Endothelial cell (in vitro differentiated cells): ENCODE data around the gene NANOS1. TPM values are rescaled to one million over a fixed set of nuclear protein-coding genes. Genes with fewer than 3 reads are reported as not detected.
A peak's percentile ranks its signal among the peaks of the same experiment; 100 is the strongest.

Source experiments
- DNase-seq: peaks from one replicate; pipeline ENCODE4 v3.0.0; 2021; ENCODE audit warnings: low spot score
- H3K27ac Mint-ChIP-seq: one replicate; pipeline ENCODE4 v1.8.0; 2021; ENCODE audit warnings: mixed read lengths, inconsistent platforms; ENCODE audit not compliant: unreplicated experiment
- H3K27me3 Mint-ChIP-seq: one replicate; pipeline ENCODE4 v1.8.0; 2021; ENCODE audit warnings: mild to moderate bottlenecking, moderate library complexity, mixed read lengths, inconsistent platforms; ENCODE audit not compliant: unreplicated experiment
- H3K36me3 Mint-ChIP-seq: one replicate; pipeline ENCODE4 v1.8.0; 2021; ENCODE audit warnings: mild to moderate bottlenecking, low read depth, mixed read lengths, inconsistent platforms; ENCODE audit not compliant: unreplicated experiment
- H3K4me1 Mint-ChIP-seq: one replicate; pipeline ENCODE4 v1.8.0; 2021; ENCODE audit warnings: mild to moderate bottlenecking, mixed read lengths, inconsistent platforms; ENCODE audit not compliant: unreplicated experiment
- H3K4me3 Mint-ChIP-seq: one replicate; pipeline ENCODE4 v1.8.0; 2021; ENCODE audit warnings: mild to moderate bottlenecking, mixed read lengths, inconsistent platforms; ENCODE audit not compliant: unreplicated experiment
- H3K9me3 Mint-ChIP-seq: one replicate; pipeline ENCODE4 v1.8.0; 2021; ENCODE audit warnings: mixed read lengths, inconsistent platforms; ENCODE audit not compliant: unreplicated experiment
- total RNA-seq: library from RNA; stranded (reverse); fragmentation: NEBNext Ultra II Directional; extraction: Animal tissue kit (Norgen Biotek cat#: 25700); gene quantifications from one replicate; pipeline ENCODE4 v1.2.1, GENCODE V29; 2021; ENCODE audit not compliant: unreplicated experiment
- TF ChIP-seq, protein P1 (sequence below): fragments of 200-600 bp; sonication (generic); IDR thresholded peaks from one replicate; pipeline ENCODE4 v1.5.0; 2021; ENCODE audit warnings: antibody characterized with exemption; ENCODE audit not compliant: unreplicated experiment

NANOS1 gene
- total RNA-seq, 1 donor from 2014 or later = 1.2 TPM

DNA sequence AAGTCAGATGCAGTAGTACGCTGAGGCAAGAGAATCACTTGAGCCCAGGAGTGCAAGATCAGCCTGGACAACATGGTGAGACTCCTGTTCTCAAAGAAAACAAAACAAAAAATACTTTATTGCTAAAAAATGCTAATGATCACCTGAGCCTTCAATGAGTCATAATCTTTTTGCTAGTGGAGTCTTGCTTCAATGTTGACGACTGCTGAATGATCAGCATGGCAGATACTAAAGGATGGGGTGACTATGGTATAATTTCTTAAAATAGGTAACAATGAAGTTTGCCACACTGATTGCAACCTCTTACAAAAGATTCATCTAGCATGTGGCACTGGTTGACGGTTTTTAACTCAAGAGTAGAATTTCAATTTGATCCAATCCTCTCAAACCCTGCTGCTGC is 22.3 kb downstream of the NANOS1 start:
- Mint-ChIP-seq H3K36me3 (peaks cover 46% of the 10 kb centered on the region), H3K27me3 (no peaks in the 10 kb centered on the region), H3K4me3 (no peak overlapping the region), H3K27ac (no peak overlapping the region), H3K9me3 (no peaks in the 10 kb centered on the region), H3K4me1 (no peaks in the 10 kb centered on the region)
- DNase-seq = no peak
- TF ChIP-seq, protein P1, sequence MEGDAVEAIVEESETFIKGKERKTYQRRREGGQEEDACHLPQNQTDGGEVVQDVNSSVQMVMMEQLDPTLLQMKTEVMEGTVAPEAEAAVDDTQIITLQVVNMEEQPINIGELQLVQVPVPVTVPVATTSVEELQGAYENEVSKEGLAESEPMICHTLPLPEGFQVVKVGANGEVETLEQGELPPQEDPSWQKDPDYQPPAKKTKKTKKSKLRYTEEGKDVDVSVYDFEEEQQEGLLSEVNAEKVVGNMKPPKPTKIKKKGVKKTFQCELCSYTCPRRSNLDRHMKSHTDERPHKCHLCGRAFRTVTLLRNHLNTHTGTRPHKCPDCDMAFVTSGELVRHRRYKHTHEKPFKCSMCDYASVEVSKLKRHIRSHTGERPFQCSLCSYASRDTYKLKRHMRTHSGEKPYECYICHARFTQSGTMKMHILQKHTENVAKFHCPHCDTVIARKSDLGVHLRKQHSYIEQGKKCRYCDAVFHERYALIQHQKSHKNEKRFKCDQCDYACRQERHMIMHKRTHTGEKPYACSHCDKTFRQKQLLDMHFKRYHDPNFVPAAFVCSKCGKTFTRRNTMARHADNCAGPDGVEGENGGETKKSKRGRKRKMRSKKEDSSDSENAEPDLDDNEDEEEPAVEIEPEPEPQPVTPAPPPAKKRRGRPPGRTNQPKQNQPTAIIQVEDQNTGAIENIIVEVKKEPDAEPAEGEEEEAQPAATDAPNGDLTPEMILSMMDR = no peak

DNA sequence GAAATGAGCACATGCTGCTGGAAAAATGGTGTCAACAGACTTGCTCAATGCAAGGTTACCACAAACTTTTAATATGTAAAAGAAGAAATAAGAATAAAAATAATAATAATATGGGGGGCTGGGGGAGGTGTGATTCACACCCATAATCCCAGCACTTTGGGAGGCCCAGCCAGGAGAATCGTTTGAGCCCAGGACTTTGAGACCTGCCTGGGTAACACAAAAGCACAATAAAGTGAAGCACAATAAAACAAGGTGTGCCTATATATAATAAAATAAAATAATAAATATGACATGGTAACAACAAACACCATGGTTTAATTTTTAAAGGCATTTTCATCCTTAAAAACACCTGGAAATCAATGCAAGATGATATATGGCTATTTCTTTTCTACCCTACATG is 26.0 kb downstream of the NANOS1 start:
- H3K27ac Mint-ChIP-seq = no peak overlapping the region
- H3K4me3 Mint-ChIP-seq = no peak overlapping the region
- peaks cover 42% of the 10 kb centered on the region for H3K36me3 Mint-ChIP-seq
- TF ChIP-seq, protein P1 = no peak
- DNase-seq = no peak
- no peaks in the 10 kb centered on the region for H3K4me1 Mint-ChIP-seq
- H3K27me3 Mint-ChIP-seq = no peaks in the 10 kb centered on the region
- no peaks in the 10 kb centered on the region for H3K9me3 Mint-ChIP-seq

DNA sequence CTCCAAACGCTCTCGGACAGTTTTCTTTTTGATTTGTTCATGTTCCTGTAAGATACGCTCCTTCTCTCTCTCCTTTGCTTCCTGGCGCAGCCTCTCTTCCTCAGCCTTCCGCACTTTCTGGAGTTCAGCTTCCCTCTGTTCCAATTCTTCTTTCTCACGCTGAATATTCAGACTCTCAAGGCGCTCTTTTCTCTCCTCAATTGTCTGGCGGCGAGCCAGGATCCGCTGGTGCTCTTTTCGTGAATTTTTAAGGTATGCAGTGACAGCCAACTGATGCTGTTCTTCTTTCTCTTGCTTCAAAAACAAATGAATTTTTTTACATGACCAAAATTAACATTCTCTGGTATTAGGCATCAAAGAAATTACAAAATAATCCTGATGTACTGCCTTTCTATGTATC is 28.5 kb downstream of the NANOS1 start:
- Mint-ChIP-seq H3K4me1 (no peaks in the 10 kb centered on the region), H3K4me3 (peak overlapping the region; percentile 28), H3K27ac (no peak overlapping the region), H3K27me3 (no peaks in the 10 kb centered on the region), H3K9me3 (no peaks in the 10 kb centered on the region), H3K36me3 (peaks cover 35% of the 10 kb centered on the region)
- TF ChIP-seq, protein P1 = no peak
- DNase-seq = no peak

DNA sequence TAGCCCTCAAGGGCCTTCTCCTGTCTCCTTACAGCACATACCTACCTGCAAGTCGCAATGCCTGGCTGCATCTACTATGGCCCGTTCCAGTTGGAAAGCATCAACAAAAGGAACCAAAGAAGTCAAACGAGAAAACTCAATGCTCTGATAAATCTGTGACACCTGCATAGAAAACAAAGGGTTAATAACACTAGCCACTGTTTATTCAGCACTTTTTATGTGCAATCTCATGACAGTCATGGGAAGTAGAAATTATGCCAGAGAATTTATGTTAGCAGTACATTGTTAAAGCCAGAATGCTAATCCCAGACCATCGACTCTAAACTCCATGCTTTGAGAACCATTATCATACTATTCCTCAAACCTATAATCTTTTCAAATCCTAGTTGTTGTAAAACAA is 30.0 kb downstream of the NANOS1 start:
- TF ChIP-seq, protein P1 = no peak
- Mint-ChIP-seq H3K4me1 (no peaks in the 10 kb centered on the region), H3K36me3 (peaks cover 41% of the 10 kb centered on the region), H3K4me3 (no peak overlapping the region), H3K9me3 (no peaks in the 10 kb centered on the region), H3K27ac (peak overlapping the region; percentile 38), H3K27me3 (no peaks in the 10 kb centered on the region)
- no peak for DNase-seq

DNA sequence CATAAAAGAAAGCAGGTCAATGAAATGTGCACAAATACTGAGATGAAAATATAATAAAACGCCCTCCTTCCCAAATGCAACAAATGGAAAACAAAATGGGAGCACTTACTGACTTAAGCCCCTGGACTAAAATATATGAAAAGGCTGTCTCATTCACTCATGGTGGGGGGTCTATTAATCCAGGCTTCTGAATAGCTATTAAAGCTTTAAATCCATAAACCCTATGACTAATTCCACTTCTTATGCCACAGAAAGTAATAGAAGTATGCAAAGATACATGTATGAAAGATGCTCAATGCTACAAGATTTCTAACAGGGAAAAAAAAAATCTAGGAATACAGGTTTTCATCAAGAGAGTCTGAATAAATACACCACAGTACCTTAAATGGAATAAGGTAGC is 30.6 kb downstream of the NANOS1 start:
- H3K36me3 Mint-ChIP-seq = peaks cover 42% of the 10 kb centered on the region
- TF ChIP-seq, protein P1 = no peak
- no peak for DNase-seq
- H3K4me3 Mint-ChIP-seq = no peak overlapping the region
- no peaks in the 10 kb centered on the region for H3K27me3 Mint-ChIP-seq
- H3K4me1 Mint-ChIP-seq = no peaks in the 10 kb centered on the region
- H3K9me3 Mint-ChIP-seq = no peaks in the 10 kb centered on the region
- no peak overlapping the region for H3K27ac Mint-ChIP-seq
